ENCODE results near the gene CCDC88B.
"Not testable (repeated sequence)": the region's sequence is repeated elsewhere in the genome, so short reads cannot be mapped to it uniquely, and the experiment has no call there.

Gene CCDC88B

DNA sequence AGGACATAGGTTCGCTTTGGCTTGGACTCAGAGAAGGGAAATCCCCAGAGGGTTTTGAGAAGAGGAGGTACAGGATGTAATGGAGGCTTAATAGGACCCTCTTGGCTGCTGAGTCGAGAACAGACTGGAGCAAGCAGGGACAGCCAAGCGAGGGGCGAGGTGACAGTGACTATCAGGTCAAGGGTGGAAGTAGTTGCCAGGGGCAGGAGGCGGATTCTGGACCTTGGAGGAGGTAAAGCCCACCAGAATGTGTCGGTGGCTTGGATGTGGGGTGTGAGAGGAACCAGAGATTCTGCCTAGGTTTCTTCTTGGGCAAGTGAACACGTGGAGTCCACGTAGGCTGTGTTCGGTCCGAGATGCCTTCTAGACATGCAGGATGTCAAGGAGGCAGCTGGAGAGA is 27.1 kb upstream of the CCDC88B start:
- Histone ChIP-seq H3K79me2 (no peaks in the 10 kb centered on the region), H3K9me3 (ENCODE audit: control insufficient read depth, low read length) (no peaks in the 10 kb centered on the region), H3K27ac (no peak overlapping the region), H3K27me3 (ENCODE audit: control insufficient read depth, insufficient read depth, low read length) (no peaks in the 10 kb centered on the region), H2AFZ (no peak overlapping the region), H3K4me3 (ENCODE audit: low read depth, low read length) (no peak overlapping the region), H3K9ac (no peak overlapping the region), H3K36me3 (ENCODE audit: control insufficient read depth, insufficient read depth, low read length) (no peaks in the 10 kb centered on the region), H3K4me2 (ENCODE audit: low read length) (no peak overlapping the region), H3K4me1 (peaks cover 2% of the 10 kb centered on the region)
- TF ChIP-seq, protein P1, sequence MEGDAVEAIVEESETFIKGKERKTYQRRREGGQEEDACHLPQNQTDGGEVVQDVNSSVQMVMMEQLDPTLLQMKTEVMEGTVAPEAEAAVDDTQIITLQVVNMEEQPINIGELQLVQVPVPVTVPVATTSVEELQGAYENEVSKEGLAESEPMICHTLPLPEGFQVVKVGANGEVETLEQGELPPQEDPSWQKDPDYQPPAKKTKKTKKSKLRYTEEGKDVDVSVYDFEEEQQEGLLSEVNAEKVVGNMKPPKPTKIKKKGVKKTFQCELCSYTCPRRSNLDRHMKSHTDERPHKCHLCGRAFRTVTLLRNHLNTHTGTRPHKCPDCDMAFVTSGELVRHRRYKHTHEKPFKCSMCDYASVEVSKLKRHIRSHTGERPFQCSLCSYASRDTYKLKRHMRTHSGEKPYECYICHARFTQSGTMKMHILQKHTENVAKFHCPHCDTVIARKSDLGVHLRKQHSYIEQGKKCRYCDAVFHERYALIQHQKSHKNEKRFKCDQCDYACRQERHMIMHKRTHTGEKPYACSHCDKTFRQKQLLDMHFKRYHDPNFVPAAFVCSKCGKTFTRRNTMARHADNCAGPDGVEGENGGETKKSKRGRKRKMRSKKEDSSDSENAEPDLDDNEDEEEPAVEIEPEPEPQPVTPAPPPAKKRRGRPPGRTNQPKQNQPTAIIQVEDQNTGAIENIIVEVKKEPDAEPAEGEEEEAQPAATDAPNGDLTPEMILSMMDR (IDR thresholded peaks at IDR 0.05) = no peak

DNA sequence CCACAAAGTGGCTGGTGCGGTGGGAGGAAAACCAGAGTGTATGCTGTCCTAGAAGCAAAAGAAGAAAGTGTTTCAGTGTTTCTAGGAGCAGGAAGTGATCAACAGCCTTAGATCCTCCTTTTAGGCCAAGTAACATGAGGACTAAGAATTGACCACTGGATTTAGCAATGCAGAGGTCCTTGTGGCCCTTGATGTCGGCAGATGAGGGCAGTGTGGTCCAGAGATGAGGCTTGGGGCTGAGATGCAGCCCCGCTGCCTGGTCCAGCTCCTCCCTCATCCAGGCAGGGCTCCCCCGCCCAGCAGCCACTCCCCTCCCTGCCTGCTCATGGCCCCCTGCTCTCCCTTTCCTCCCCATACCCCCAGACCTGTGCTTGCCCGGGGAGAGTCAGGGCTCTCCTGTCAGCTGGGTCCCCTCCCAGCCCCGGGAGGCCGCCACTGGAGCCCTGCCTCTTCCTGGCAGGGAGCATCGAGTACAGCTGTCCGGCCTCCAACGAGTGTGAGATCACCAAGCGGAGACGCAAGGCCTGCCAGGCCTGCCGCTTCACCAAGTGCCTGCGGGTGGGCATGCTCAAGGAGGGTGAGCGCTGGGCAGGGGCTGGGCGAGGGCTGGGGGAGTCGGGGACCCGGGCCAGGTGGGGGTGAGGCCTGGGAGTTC is 26.4 kb upstream of the CCDC88B start:
- Histone ChIP-seq H3K9me3 (ENCODE audit: control insufficient read depth, low read length) (no peaks in the 10 kb centered on the region), H3K79me2 (no peaks in the 10 kb centered on the region), H3K36me3 (ENCODE audit: control insufficient read depth, insufficient read depth, low read length) (no peaks in the 10 kb centered on the region), H3K9ac (no peak overlapping the region), H3K4me2 (ENCODE audit: low read length) (no peak overlapping the region), H2AFZ (no peak overlapping the region), H3K27me3 (ENCODE audit: control insufficient read depth, insufficient read depth, low read length) (no peaks in the 10 kb centered on the region), H3K27ac (no peak overlapping the region), H3K4me3 (ENCODE audit: low read depth, low read length) (no peak overlapping the region), H3K4me1 (peaks cover 2% of the 10 kb centered on the region)
- TF ChIP-seq, protein P1 (IDR thresholded peaks at IDR 0.05) = no peak

DNA sequence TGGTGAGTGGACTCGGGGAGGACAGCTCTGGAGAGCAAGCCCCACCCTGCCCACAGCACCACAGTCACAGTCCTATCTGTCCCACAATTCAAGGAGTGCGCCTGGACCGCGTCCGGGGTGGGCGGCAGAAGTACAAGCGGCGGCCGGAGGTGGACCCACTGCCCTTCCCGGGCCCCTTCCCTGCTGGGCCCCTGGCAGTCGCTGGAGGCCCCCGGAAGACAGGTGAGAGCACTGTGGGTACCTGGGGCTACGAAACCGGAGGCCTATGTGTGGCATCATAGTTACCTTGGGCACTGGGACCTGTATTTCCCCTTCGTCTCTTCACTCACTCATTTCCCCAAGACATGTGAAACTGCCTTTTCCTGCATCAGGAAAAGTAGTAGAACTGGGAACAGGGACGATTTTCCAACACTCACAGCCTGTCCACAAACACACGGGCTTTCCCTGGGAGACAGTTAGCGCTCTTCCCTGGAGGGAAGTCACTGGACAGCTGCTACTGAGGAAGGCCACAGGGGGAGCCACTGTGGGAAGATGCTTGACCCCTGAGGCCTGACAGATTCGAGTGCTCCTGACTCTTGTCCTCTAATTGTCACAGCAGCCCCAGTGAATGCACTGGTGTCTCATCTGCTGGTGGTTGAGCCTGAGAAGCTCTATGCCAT is 25.7 kb upstream of the CCDC88B start:
- Histone ChIP-seq H2AFZ (no peak overlapping the region), H3K4me1 (peaks cover 4% of the 10 kb centered on the region), H3K9me3 (ENCODE audit: control insufficient read depth, low read length) (no peaks in the 10 kb centered on the region), H3K4me3 (ENCODE audit: low read depth, low read length) (no peak overlapping the region), H3K27me3 (ENCODE audit: control insufficient read depth, insufficient read depth, low read length) (no peaks in the 10 kb centered on the region), H3K9ac (no peak overlapping the region), H3K4me2 (ENCODE audit: low read length) (no peak overlapping the region), H3K79me2 (no peaks in the 10 kb centered on the region), H3K36me3 (ENCODE audit: control insufficient read depth, insufficient read depth, low read length) (no peaks in the 10 kb centered on the region), H3K27ac (no peak overlapping the region)
- TF ChIP-seq, protein P1 (IDR thresholded peaks at IDR 0.05) = no peak

DNA sequence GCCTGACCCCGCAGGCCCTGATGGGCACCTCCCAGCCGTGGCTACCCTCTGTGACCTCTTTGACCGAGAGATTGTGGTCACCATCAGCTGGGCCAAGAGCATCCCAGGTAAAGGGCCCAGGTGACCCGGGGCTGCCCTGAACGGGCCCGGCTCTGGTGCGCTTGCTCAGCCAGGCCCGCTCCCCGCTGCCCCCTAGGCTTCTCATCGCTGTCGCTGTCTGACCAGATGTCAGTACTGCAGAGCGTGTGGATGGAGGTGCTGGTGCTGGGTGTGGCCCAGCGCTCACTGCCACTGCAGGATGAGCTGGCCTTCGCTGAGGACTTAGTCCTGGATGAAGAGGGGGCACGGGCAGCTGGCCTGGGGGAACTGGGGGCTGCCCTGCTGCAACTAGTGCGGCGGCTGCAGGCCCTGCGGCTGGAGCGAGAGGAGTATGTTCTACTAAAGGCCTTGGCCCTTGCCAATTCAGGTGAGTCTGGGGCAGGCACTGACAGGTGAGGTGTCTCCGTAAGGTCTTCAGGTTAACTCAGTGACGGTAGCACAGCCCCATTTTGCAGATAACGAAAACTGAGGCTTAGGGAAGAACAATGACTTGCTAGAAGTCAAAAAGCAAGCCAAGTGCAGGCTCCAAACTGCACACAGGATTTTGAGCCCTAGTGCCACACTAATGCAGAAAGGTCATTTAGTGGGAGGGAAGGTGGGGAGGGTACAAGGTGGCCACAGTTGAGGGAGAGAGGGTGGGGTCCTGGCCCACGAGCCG is 25.0 kb upstream of the CCDC88B start:
- Histone ChIP-seq H3K4me2 (ENCODE audit: low read length) (no peak overlapping the region), H3K27ac (no peak overlapping the region), H3K4me3 (ENCODE audit: low read depth, low read length) (no peak overlapping the region), H3K36me3 (ENCODE audit: control insufficient read depth, insufficient read depth, low read length) (no peaks in the 10 kb centered on the region), H3K79me2 (no peaks in the 10 kb centered on the region), H3K9me3 (ENCODE audit: control insufficient read depth, low read length) (no peaks in the 10 kb centered on the region), H3K27me3 (ENCODE audit: control insufficient read depth, insufficient read depth, low read length) (no peaks in the 10 kb centered on the region), H3K4me1 (peaks cover 4% of the 10 kb centered on the region), H2AFZ (no peak overlapping the region), H3K9ac (no peak overlapping the region)
- TF ChIP-seq, protein P1 (IDR thresholded peaks at IDR 0.05) = no peak

DNA sequence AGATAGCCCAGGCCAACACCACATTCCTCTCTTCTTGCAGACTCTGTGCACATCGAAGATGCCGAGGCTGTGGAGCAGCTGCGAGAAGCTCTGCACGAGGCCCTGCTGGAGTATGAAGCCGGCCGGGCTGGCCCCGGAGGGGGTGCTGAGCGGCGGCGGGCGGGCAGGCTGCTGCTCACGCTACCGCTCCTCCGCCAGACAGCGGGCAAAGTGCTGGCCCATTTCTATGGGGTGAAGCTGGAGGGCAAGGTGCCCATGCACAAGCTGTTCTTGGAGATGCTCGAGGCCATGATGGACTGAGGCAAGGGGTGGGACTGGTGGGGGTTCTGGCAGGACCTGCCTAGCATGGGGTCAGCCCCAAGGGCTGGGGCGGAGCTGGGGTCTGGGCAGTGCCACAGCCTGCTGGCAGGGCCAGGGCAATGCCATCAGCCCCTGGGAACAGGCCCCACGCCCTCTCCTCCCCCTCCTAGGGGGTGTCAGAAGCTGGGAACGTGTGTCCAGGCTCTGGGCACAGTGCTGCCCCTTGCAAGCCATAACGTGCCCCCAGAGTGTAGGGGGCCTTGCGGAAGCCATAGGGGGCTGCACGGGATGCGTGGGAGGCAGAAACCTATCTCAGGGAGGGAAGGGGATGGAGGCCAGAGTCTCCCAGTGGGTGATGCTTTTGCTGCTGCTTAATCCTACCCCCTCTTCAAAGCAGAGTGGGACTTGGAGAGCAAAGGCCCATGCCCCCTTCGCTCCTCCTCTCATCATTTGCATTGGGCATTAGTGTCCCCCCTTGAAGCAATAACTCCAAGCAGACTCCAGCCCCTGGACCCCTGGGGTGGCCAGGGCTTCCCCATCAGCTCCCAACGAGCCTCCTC is 24.1 kb upstream of the CCDC88B start:
- not testable (repeated sequence) for H3K4me3 ChIP-seq (ENCODE audit: low read depth, low read length); H3K36me3 ChIP-seq (ENCODE audit: control insufficient read depth, insufficient read depth, low read length); H3K9me3 ChIP-seq (ENCODE audit: control insufficient read depth, low read length); H2AFZ ChIP-seq; H3K9ac ChIP-seq; H3K27ac ChIP-seq; H3K4me1 ChIP-seq; H3K79me2 ChIP-seq; H3K27me3 ChIP-seq (ENCODE audit: control insufficient read depth, insufficient read depth, low read length); H3K4me2 ChIP-seq (ENCODE audit: low read length)

Data from parathyroid adenoma (tissue), 2 donors.